ENCODE results near the gene SLC22A17. TPM values are rescaled to one million over a fixed set of nuclear protein-coding genes. Genes with fewer than 3 reads are reported as not detected.

SLC22A17 gene
- total and polyA plus RNA-seq, 2 of the 4 experiments (the other 2 are of a cell fraction), result 6.6 to 36.0 TPM

DNA sequence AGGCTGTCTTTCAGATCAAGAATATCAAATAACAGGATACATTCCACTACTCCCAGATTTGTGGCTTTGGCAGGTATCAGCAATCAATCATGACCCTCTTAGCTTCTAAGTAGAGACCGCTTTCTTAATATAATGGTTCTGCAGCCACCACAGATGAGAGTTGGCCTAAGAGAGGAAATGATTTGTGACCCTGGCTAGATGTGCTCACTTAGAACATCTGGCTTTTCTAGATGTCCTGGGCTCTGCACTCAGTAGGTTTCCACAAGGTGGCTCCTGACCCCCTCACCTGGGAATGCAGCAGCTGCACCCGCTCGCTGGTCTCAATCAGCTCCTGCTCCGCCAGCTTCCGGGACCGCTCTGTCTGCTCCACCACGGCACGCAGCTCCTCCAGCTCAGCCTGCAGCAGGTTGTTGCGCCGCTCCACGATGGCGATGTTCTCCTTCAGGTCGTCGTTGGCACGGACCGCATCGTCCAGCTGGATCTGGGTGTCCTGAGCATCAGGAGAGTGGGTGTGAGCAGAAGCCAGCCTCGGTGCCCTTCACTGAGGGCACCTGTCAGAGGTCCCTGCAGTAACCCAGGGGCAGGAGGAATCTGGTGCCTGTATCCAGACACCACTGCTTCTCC is 33.1 kb upstream of the SLC22A17 start:
- DNase-seq, result no peak
- H2AK5ac ChIP-seq (ENCODE audit: low read depth, low read length), result no peak overlapping the region
- H3K9me3 ChIP-seq (ENCODE audit: control insufficient read depth, insufficient read depth, low read length), result no peaks in the 10 kb centered on the region
- no peak overlapping the region for H2BK120ac ChIP-seq (ENCODE audit: low read depth, low read length)
- peaks cover 43% of the 10 kb centered on the region for H3K27me3 ChIP-seq (ENCODE audit: control insufficient read depth, insufficient read depth, low read length)
- no peak overlapping the region for H3K9ac ChIP-seq (ENCODE audit: low read depth, low read length)
- H3K9me1 ChIP-seq (ENCODE audit: insufficient read depth, low read length), result no peaks in the 10 kb centered on the region
- dilution Hi-C loops (cut with HindIII; ENCODE audit: low sequenced_read_pairs, unreplicated experiment), result no loop called here
- H3K4ac ChIP-seq (ENCODE audit: low read depth, low read length), result no peak overlapping the region
- H3K4me2 ChIP-seq (ENCODE audit: low read depth, low read length), result no peak overlapping the region
- no peak overlapping the region for H2BK20ac ChIP-seq (ENCODE audit: low read depth, low read length)
- H2BK15ac ChIP-seq (ENCODE audit: low read depth, low read length), result no peak overlapping the region
- ChIA-PET CTCF (interaction anchor here (1.2 kb wide), 1 partner anchor 9 kb away, joined by 3 read pairs; no protein-coding TSS in a partner anchor), POLR2A (ENCODE audit: unreplicated experiment) (no interaction called here)
- H4K91ac ChIP-seq (ENCODE audit: insufficient read depth, low read depth, low read length), result no peak overlapping the region
- H2BK5ac ChIP-seq (ENCODE audit: low read depth, low read length, poor library complexity, severe bottlenecking), result no peak overlapping the region
- WGBS, 2 experiments (ENCODE audit: extremely low coverage in 2 of 2, insufficient read length in 1 of 2), result 77% methylated on average over 7 of the region's 18 CpGs; no CpG with 5 or more reads in 1 of the 2 experiments
- no peak overlapping the region for H2AFZ ChIP-seq (replicated peaks; ENCODE audit: low read length, poor library complexity)
- H4K20me1 ChIP-seq (ENCODE audit: insufficient read depth, low read length), result no peaks in the 10 kb centered on the region
- H2AK9ac ChIP-seq (replicated peaks; ENCODE audit: low read depth, low read length, poor library complexity), result no peak overlapping the region
- TF ChIP-seq ELK1 (IDR thresholded peaks at IDR 0.05; ENCODE audit: borderline replicate concordance, low read depth, low read length) (no peak), RCOR1 (IDR thresholded peaks at IDR 0.05; ENCODE audit: insufficient replicate concordance, low read length) (no peak), MAFK (IDR thresholded peaks at IDR 0.05; ENCODE audit: low read depth, low read length) (no peak), CHD1 (IDR thresholded peaks at IDR 0.05; ENCODE audit: low read depth, low read length) (no peak), POLR2A (IDR thresholded peaks at IDR 0.05; ENCODE audit: low read depth, low read length) (no peak), FOS (IDR thresholded peaks at IDR 0.05; ENCODE audit: low read depth, low read length) (no peak), RAD21 (IDR thresholded peaks at IDR 0.05; ENCODE audit: low read length) (no peak), BHLHE40 (IDR thresholded peaks at IDR 0.05; ENCODE audit: low read depth, low read length) (no peak)
- H4K8ac ChIP-seq (ENCODE audit: low read depth in 2 of 2, low read length in 2 of 2), result no peak overlapping the region
- no peak for ATAC-seq (ENCODE audit: low read depth)
- H3K23ac ChIP-seq (ENCODE audit: low read depth, low read length), result no peak overlapping the region
- no peaks in the 10 kb centered on the region for H3K36me3 ChIP-seq (ENCODE audit: control insufficient read depth, insufficient read depth, low read length)
- H3K56ac ChIP-seq (ENCODE audit: extremely low read depth, insufficient read depth, low read length), result no peak overlapping the region
- BruUV-seq (replicated peaks), result no TSS peak
- no peak overlapping the region for H3K14ac ChIP-seq (replicated peaks; ENCODE audit: low read depth, low read length)
- H3K27ac ChIP-seq (ENCODE audit: insufficient read depth, low read length), result no peak overlapping the region
- H3K4me3 ChIP-seq (ENCODE audit: insufficient read depth, low read depth, low read length), result no peak overlapping the region
- H4K5ac ChIP-seq (ENCODE audit: low read depth, low read length), result no peak overlapping the region
- intact Hi-C loops (cut with micrococcal nuclease), result no loop called here
- no peaks in the 10 kb centered on the region for H3K79me1 ChIP-seq (ENCODE audit: low read depth in 1 of 2, low read length in 2 of 2)
- no peak overlapping the region for H3K18ac ChIP-seq (ENCODE audit: low read depth, low read length)
- no peaks in the 10 kb centered on the region for H3K4me1 ChIP-seq (ENCODE audit: control insufficient read depth, insufficient read depth, low read length)
- in situ Hi-C loops (cut with MboI; ENCODE audit: low sequenced_read_pairs), result no loop called here
